ENCODE measurements around the gene FAM229B. TPM values are rescaled to one million over a fixed set of nuclear protein-coding genes. Genes with fewer than 3 reads are reported as not detected.

FAM229B gene
- total and polyA plus RNA-seq, 2 donors (not counting 3 experiments of a cell fraction or from before 2014, with no cell fraction given) = 9.1 to 10.6 TPM

DNA sequence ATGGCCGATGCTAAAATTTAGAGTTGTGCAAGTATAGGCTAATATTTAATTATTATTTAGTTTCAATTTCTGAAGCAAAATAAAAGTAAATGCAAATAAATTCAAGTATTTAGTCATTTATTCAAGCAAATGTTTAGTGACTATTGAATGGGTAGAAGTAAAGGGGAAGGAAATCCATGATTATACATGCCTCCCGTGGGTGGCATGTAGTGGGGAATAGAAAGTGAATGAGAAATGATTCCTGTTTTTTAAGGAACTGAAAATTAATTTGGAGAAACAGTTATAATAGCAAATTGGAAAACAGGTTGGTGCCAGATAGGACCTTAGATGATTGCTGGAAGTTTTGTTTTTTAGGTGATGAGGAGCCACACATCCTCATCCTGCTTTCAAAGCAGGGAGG is 35.4 kb downstream of the FAM229B start:
- ChIA-PET CTCF (interaction anchor here (1.1 kb wide), 1 partner anchor 20 kb away, joined by 3 read pairs; no protein-coding TSS in a partner anchor), POLR2A (no interaction called here)

DNA sequence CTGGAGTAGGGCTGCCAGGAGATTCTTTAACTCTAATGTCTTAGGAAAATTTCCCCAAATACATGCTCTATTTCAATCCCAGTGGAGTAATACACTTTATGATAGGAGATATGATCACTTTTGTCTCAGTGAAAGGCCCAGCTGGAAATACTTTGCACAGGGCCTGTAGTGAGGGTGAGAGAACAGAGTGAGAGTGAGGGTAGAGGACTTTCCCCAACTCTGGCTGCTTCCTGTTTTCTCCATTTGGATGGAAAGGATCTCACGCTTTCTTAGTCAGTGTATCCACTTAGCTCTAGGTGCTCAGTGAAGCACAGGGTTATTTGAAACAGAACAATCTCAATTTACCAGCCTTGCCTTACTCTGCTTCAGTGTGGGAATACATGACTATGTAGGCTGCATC is 36.6 kb downstream of the FAM229B start:
- CTCF ChIA-PET = no interaction called here
- no peak overlapping the region for H3K27ac ChIP-seq (ENCODE audit: insufficient read depth, low read depth, low read length)
- no peak overlapping the region for H2AFZ ChIP-seq (ENCODE audit: low read depth, low read length)
- FAIRE-seq (no peak), DNase-seq (ENCODE audit: low read depth, low spot score) (no peak)
- no peaks in the 10 kb centered on the region for H3K79me2 ChIP-seq (ENCODE audit: control insufficient read depth, insufficient read depth, low read length)
- TF ChIP-seq, protein P1, sequence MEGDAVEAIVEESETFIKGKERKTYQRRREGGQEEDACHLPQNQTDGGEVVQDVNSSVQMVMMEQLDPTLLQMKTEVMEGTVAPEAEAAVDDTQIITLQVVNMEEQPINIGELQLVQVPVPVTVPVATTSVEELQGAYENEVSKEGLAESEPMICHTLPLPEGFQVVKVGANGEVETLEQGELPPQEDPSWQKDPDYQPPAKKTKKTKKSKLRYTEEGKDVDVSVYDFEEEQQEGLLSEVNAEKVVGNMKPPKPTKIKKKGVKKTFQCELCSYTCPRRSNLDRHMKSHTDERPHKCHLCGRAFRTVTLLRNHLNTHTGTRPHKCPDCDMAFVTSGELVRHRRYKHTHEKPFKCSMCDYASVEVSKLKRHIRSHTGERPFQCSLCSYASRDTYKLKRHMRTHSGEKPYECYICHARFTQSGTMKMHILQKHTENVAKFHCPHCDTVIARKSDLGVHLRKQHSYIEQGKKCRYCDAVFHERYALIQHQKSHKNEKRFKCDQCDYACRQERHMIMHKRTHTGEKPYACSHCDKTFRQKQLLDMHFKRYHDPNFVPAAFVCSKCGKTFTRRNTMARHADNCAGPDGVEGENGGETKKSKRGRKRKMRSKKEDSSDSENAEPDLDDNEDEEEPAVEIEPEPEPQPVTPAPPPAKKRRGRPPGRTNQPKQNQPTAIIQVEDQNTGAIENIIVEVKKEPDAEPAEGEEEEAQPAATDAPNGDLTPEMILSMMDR (IDR thresholded peaks at IDR 0.05; ENCODE audit: extremely low read depth in 1 of 2, insufficient read depth in 1 of 2, low read depth in 1 of 2, low read length in 2 of 2) = no peak
- no peak for TF ChIP-seq EZH2 (IDR thresholded peaks at IDR 0.05; ENCODE audit: borderline replicate concordance, low read depth, low read length, severe bottlenecking)
- peaks cover 4% of the 10 kb centered on the region for H3K4me1 ChIP-seq (ENCODE audit: control insufficient read depth, extremely low read depth, insufficient read depth, low read length)
- BruUV-seq (replicated peaks) = no TSS peak
- H3K9me3 ChIP-seq (replicated peaks; ENCODE audit: control insufficient read depth, insufficient read depth, low read length) = no peaks in the 10 kb centered on the region
- dilution Hi-C loops (cut with MboI; ENCODE audit: extremely low pct_ligation_motif_present, low sequenced_read_pairs) = no loop called here
- intact Hi-C loops (cut with micrococcal nuclease) = no loop called here
- H3K4me2 ChIP-seq (ENCODE audit: insufficient read depth, low read length) = no peak overlapping the region
- no peaks in the 10 kb centered on the region for H3K27me3 ChIP-seq (ENCODE audit: control insufficient read depth in 2 of 2, insufficient read depth in 2 of 2, low read length in 2 of 2)
- H4K20me1 ChIP-seq (replicated peaks; ENCODE audit: control insufficient read depth, extremely low read depth, insufficient read depth, low read length) = no peaks in the 10 kb centered on the region
- no peak overlapping the region for H3K4me3 ChIP-seq (replicated peaks in 1 of 3; ENCODE audit: insufficient read depth in 1 of 3, low read depth in 1 of 3, low read length in 3 of 3)
- H3K9ac ChIP-seq (replicated peaks; ENCODE audit: extremely low read depth, insufficient read depth, low read length) = no peak overlapping the region
- POLR2A ChIA-PET = no interaction called here
- H3K36me3 ChIP-seq (ENCODE audit: control insufficient read depth in 2 of 2, extremely low read depth in 1 of 2, insufficient read depth in 2 of 2, low read length in 2 of 2) = peaks cover 43 to 74% of the 10 kb centered on the region in 2 experiments
- no peaks in the 10 kb centered on the region for H3K9me1 ChIP-seq (replicated peaks; ENCODE audit: control insufficient read depth, extremely low read depth, insufficient read depth, low read length)

More for the DNA sequence above, 35.4 kb downstream of the FAM229B start:
- FAIRE-seq = no peak
- Histone ChIP-seq H3K9ac (replicated peaks; ENCODE audit: extremely low read depth, insufficient read depth, low read length) (no peak overlapping the region), H4K20me1 (replicated peaks; ENCODE audit: control insufficient read depth, extremely low read depth, insufficient read depth, low read length) (no peaks in the 10 kb centered on the region), H3K79me2 (ENCODE audit: control insufficient read depth, insufficient read depth, low read length) (no peaks in the 10 kb centered on the region), H3K27me3 (ENCODE audit: control insufficient read depth in 2 of 2, insufficient read depth in 2 of 2, low read length in 2 of 2) (no peaks in the 10 kb centered on the region), H3K9me1 (replicated peaks; ENCODE audit: control insufficient read depth, extremely low read depth, insufficient read depth, low read length) (no peaks in the 10 kb centered on the region), H2AFZ (ENCODE audit: low read depth, low read length) (no peak overlapping the region), H3K27ac (ENCODE audit: insufficient read depth, low read depth, low read length) (no peak overlapping the region), H3K4me3 (replicated peaks in 1 of 3; ENCODE audit: insufficient read depth in 1 of 3, low read depth in 1 of 3, low read length in 3 of 3) (no peak overlapping the region), H3K4me1 (ENCODE audit: control insufficient read depth, extremely low read depth, insufficient read depth, low read length) (peaks cover 9% of the 10 kb centered on the region), H3K36me3 (ENCODE audit: control insufficient read depth in 2 of 2, extremely low read depth in 1 of 2, insufficient read depth in 2 of 2, low read length in 2 of 2) (peaks cover 48 to 71% of the 10 kb centered on the region in 2 experiments), H3K9me3 (replicated peaks; ENCODE audit: control insufficient read depth, insufficient read depth, low read length) (no peaks in the 10 kb centered on the region), H3K4me2 (ENCODE audit: insufficient read depth, low read length) (no peak overlapping the region)
- BruUV-seq (replicated peaks) = no TSS peak
- TF ChIP-seq JUN (IDR thresholded peaks at IDR 0.05; ENCODE audit: borderline replicate concordance, insufficient read depth, insufficient read length, low read depth) (no peak), POLR2AphosphoS5 (IDR thresholded peaks at IDR 0.05; ENCODE audit: insufficient read depth, low read depth, low read length) (no peak), MYC (IDR thresholded peaks at IDR 0.05; ENCODE audit: low read depth, low read length) (no peak), POLR2A (IDR thresholded peaks at IDR 0.05; ENCODE audit: low read depth, low read length) (no peak)
- TF ChIP-seq, protein P2, sequence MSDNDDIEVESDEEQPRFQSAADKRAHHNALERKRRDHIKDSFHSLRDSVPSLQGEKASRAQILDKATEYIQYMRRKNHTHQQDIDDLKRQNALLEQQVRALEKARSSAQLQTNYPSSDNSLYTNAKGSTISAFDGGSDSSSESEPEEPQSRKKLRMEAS (IDR thresholded peaks at IDR 0.05; ENCODE audit: insufficient read depth, insufficient read length) = no peak
- TF ChIP-seq, protein P1 (IDR thresholded peaks at IDR 0.05; ENCODE audit: extremely low read depth in 1 of 2, insufficient read depth in 1 of 2, low read depth in 1 of 2, low read length in 2 of 2) = no peak
- dilution Hi-C loops (cut with MboI; ENCODE audit: extremely low pct_ligation_motif_present, low sequenced_read_pairs) (no loop called here), intact Hi-C loops (cut with micrococcal nuclease) (no loop called here)
- no peak for DNase-seq (ENCODE audit: low read depth, low spot score)
